B cell (primary cell): ENCODE measurements around the gene NUP210L. TPM values are rescaled to one million over a fixed set of nuclear protein-coding genes. Genes with fewer than 3 reads are reported as not detected.
A peak's percentile ranks its signal among the peaks of the same experiment; 100 is the strongest.

Experiments
- ATAC-seq: fragments of 200-7000 bp; cut with Tn5 transposase; one replicate; pipeline ENCODE4 v1.10.0; 2021; ENCODE audit warnings: low read depth, mild to moderate bottlenecking, moderate number of reproducible peaks, moderate library complexity
- CTCF ChIA-PET: fragments of 350-600 bp; sonication (Branson Sonifier 250); formaldehyde crosslinking; loops from one replicate; lab custom pipeline; 2021; ENCODE audit warnings: antibody characterized with exemption, inconsistent platforms; lab: Charles Lee
- POLR2A ChIA-PET: fragments of 350-600 bp; sonication (Branson Sonifier 250); formaldehyde crosslinking; loops from one replicate; lab custom pipeline; 2021; ENCODE audit warnings: antibody characterized with exemption; lab: Charles Lee
- DNase-seq: peaks from one replicate; pipeline ENCODE4 v3.0.0; 2013
- H2AFZ ChIP-seq: 2 replicates; pipeline ENCODE4 v1.6.1; 2012; ENCODE audit warnings: mild to moderate bottlenecking, low read depth, low read length; ENCODE audit not compliant: insufficient read depth, poor library complexity, severe bottlenecking
- H3K27ac ChIP-seq, 2 donors: 1 replicate in 1 of 2; 2 replicates in 1 of 2; pipeline ENCODE4 v1.5.1; 2012 to 2013; ENCODE audit warnings: low read length in 2 of 2, mild to moderate bottlenecking in 2 of 2, moderate library complexity in 1 of 2
- H3K27me3 ChIP-seq, 4 experiments: fragments of 200-600 bp in 1 of 4; sonication (generic) in 1 of 4; replicated peaks in 1 of 4; 1 replicate in 2 of 4; 2 replicates in 2 of 4; pipeline versions ENCODE4 v1.6.1 to v1.7.0; 2013 to 2016; ENCODE audit warnings: low read length in 3 of 4, mild to moderate bottlenecking in 2 of 4, mixed read lengths in 1 of 4, moderate library complexity in 1 of 4; ENCODE audit not compliant: insufficient read depth in 4 of 4, control insufficient read depth in 3 of 4; ENCODE audit errors: control extremely low read depth in 1 of 4
- H3K36me3 ChIP-seq, 2 experiments: replicated peaks in 1 of 2; 1 replicate in 1 of 2; 2 replicates in 1 of 2; pipeline versions ENCODE4 v1.6.1 to v1.7.1; 2013; ENCODE audit warnings: low read length in 1 of 2; ENCODE audit not compliant: insufficient read depth in 2 of 2, control insufficient read depth in 1 of 2; ENCODE audit errors: control extremely low read depth in 1 of 2, extremely low read depth in 1 of 2
- H3K4me1 ChIP-seq, 2 donors: fragments of 200-600 bp in 1 of 2; sonication (generic) in 1 of 2; 1 replicate in 1 of 2; 2 replicates in 1 of 2; pipeline versions ENCODE4 v1.5.1 to v1.6.1; 2013 to 2017; ENCODE audit warnings: low read length in 2 of 2; ENCODE audit not compliant: control insufficient read depth in 2 of 2, insufficient read depth in 2 of 2
- H3K4me2 ChIP-seq: replicated peaks from 2 replicates; pipeline ENCODE3; 2012; ENCODE audit warnings: mild to moderate bottlenecking, low read depth, low read length; ENCODE audit not compliant: poor library complexity, severe bottlenecking
- H3K4me3 ChIP-seq, 5 experiments: fragments of 200-600 bp in 1 of 5; sonication (generic) in 1 of 5; 1 replicate in 3 of 5; 2 replicates in 2 of 5; pipeline versions ENCODE4 v1.5.1 to v1.7.0; 2011 to 2016; ENCODE audit warnings: low read length in 4 of 5, mild to moderate bottlenecking in 4 of 5, low read depth in 2 of 5, control low read depth in 1 of 5, moderate library complexity in 1 of 5; ENCODE audit not compliant: insufficient read depth in 1 of 5; ENCODE audit errors: control extremely low read depth in 1 of 5, extremely low read depth in 1 of 5
- H3K79me2 ChIP-seq: fragments of 200-600 bp; sonication (generic); one replicate; pipeline ENCODE4 v1.6.0; 2016; ENCODE audit warnings: low read length; ENCODE audit not compliant: control insufficient read depth, insufficient read depth
- H3K9ac ChIP-seq: fragments of 200-600 bp; sonication (generic); 2 replicates; pipeline ENCODE4 v1.6.1; 2017; ENCODE audit warnings: mild to moderate bottlenecking, low read length, moderate library complexity
- H3K9me3 ChIP-seq, 3 donors: one replicate each; pipeline versions ENCODE4 v1.6.1 to v1.7.1; 2013; ENCODE audit warnings: low read length in 2 of 3; ENCODE audit not compliant: control insufficient read depth in 2 of 3, insufficient read depth in 1 of 3; ENCODE audit errors: control extremely low read depth in 1 of 3
- H4K20me1 ChIP-seq: 2 replicates; pipeline ENCODE4 v1.6.0; 2012; ENCODE audit warnings: mild to moderate bottlenecking, low read length; ENCODE audit not compliant: insufficient read depth, control insufficient read depth, poor library complexity, severe bottlenecking
- H3K27ac Mint-ChIP-seq: one replicate; pipeline ENCODE4 v1.8.0; 2021; ENCODE audit warnings: mixed read lengths
- H3K27me3 Mint-ChIP-seq: one replicate; pipeline ENCODE4 v1.8.0; 2021; ENCODE audit warnings: mixed read lengths
- H3K4me1 Mint-ChIP-seq: one replicate; pipeline ENCODE4 v1.8.0; 2021; ENCODE audit warnings: mixed read lengths
- H3K4me3 Mint-ChIP-seq: one replicate; pipeline ENCODE4 v1.8.0; 2021; ENCODE audit warnings: mixed read lengths
- H3K9me3 Mint-ChIP-seq: one replicate; pipeline ENCODE4 v1.8.0; 2022; ENCODE audit warnings: mixed read lengths; ENCODE audit not compliant: insufficient read depth
- EZH2 ChIP-seq: IDR thresholded peaks from 2 replicates; pipeline ENCODE4 v1.6.1; 2012; ENCODE audit warnings: borderline replicate concordance, low read depth, mild to moderate bottlenecking, moderate library complexity, low read length; ENCODE audit not compliant: insufficient read depth, poor library complexity, severe bottlenecking
- WGBS: methylation state at CpG from one replicate; pipeline ENCODE4 v1.1.5; 2013; ENCODE audit warnings: missing lambda C conversion rate; ENCODE audit not compliant: insufficient coverage; 5-methylcytosine and 5-hydroxymethylcytosine counted together
- intact Hi-C: fragments of 100-400 bp; cut with micrococcal nuclease; formaldehyde crosslinking; loops from one replicate; pipeline ENCODE4 v1.10.0; 2022
- polyA plus RNA-seq: library from polyadenylated mRNA; depleted of rRNA; stranded (reverse); fragments of >200 nt; gene quantifications from 2 replicates; pipeline ENCODE4 v1.2.3, GENCODE V29; 2012
- total RNA-seq, 2 donors: library from RNA; stranded (reverse); fragments of 120-200 nt in 1 of 2; gene quantifications; 1 replicate in 1 of 2; 2 replicates in 1 of 2; pipeline versions ENCODE4 v1.2.3 to v1.2.4, GENCODE V29; 2013 to 2022
- TF ChIP-seq, protein P1 (sequence below): fragments of 200-600 bp; IDR thresholded peaks from one replicate; pipeline ENCODE4 v1.8.0; 2022; ENCODE audit warnings: antibody characterized with exemption, mild to moderate bottlenecking

NUP210L gene
- total and polyA plus RNA-seq, 2 donors (not counting 1 experiment from before 2014, with no cell fraction given): 0.04 to 0.20 TPM

GRCh38 chr1:153978274-153978909 lies 176.5 kb downstream of the NUP210L start:
- ChIA-PET POLR2A (interaction anchor here (0.6 to 4.7 kb wide), 13 partner anchors 8 to 347 kb away, joined by 3 to 40 read pairs (median 4); partner anchors contain the start of genes ATP8B2, CREB3L4, DENND4B and RAB13), CTCF (interaction anchor here (0.5 to 5.2 kb wide), 9 partner anchors 8 to 301 kb away, joined by 3 to 46 read pairs (median 6); partner anchors contain the start of genes CREB3L4, CRTC2, DENND4B and RAB13)
- Histone ChIP-seq H3K9me3 (no peaks in the 10 kb centered on the region), H3K79me2 (peaks cover 29% of the 10 kb centered on the region), H2AFZ (peak overlapping the region; percentile 87), H3K9ac (peak overlapping the region; percentile 92), H3K4me3 (peak overlapping the region; percentile 59 to 96 (median 90)), H3K27me3 (no peaks in the 10 kb centered on the region), H3K27ac (no peak overlapping the region), H3K4me1 (peaks cover 16 to 22% of the 10 kb centered on the region in 2 donors), H4K20me1 (peaks cover 7% of the 10 kb centered on the region), H3K36me3 (peaks cover 0 to 23% of the 10 kb centered on the region in 2 experiments), H3K4me2 (peak overlapping the region; percentile 88)
- WGBS: 75% methylated on average over 8 of the region's 9 CpGs
- no peaks in the 10 kb centered on the region for H3K27me3 Mint-ChIP-seq
- TF ChIP-seq EZH2: no peak
- TF ChIP-seq, protein P1, sequence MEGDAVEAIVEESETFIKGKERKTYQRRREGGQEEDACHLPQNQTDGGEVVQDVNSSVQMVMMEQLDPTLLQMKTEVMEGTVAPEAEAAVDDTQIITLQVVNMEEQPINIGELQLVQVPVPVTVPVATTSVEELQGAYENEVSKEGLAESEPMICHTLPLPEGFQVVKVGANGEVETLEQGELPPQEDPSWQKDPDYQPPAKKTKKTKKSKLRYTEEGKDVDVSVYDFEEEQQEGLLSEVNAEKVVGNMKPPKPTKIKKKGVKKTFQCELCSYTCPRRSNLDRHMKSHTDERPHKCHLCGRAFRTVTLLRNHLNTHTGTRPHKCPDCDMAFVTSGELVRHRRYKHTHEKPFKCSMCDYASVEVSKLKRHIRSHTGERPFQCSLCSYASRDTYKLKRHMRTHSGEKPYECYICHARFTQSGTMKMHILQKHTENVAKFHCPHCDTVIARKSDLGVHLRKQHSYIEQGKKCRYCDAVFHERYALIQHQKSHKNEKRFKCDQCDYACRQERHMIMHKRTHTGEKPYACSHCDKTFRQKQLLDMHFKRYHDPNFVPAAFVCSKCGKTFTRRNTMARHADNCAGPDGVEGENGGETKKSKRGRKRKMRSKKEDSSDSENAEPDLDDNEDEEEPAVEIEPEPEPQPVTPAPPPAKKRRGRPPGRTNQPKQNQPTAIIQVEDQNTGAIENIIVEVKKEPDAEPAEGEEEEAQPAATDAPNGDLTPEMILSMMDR: no peak
- intact Hi-C loops: loop anchor here (5.0 kb wide), 1 partner anchor 579 kb away; the partner anchor contains the start of gene UBE2Q1
- DNase-seq (no peak), ATAC-seq (no peak)
- no peaks in the 10 kb centered on the region for H3K9me3 Mint-ChIP-seq
- peak overlapping the region; percentile 96 for H3K27ac Mint-ChIP-seq
- peaks cover 34% of the 10 kb centered on the region for H3K4me1 Mint-ChIP-seq
- H3K4me3 Mint-ChIP-seq: peak overlapping the region; percentile 98
